ENCODE measurements around the gene LRG1. TPM values are rescaled to one million over a fixed set of nuclear protein-coding genes. Genes with fewer than 3 reads are reported as not detected.

Gene LRG1
- total and polyA plus RNA-seq, 9 of the 15 experiments (the other 6 are each of a cell fraction or from before 2014, with no cell fraction given): 1.5 to 11.9 (median 8.7) TPM

- no peak for DNase-seq (ENCODE audit: extremely low read depth in 1 of 4, low spot score in 3 of 4)
- TF ChIP-seq KAT8 (IDR thresholded peaks at IDR 0.05; ENCODE audit: low read depth) (no peak), NKRF (IDR thresholded peaks at IDR 0.05; ENCODE audit: borderline replicate concordance) (no peak), ATF6 (CRISPR knock-in tag; IDR thresholded peaks at IDR 0.05) (no peak), RAD51 (IDR thresholded peaks at IDR 0.05; ENCODE audit: borderline replicate concordance, low read depth) (no peak), SOX6 (IDR thresholded peaks at IDR 0.05) (no peak), ZNF232 (CRISPR knock-in tag; IDR thresholded peaks at IDR 0.05) (no peak), MNT (conservative IDR thresholded peaks at IDR 0.05) (no peak), GATA2 (CRISPR knock-in tag; IDR thresholded peaks at IDR 0.05) (no peak), ESRRB (CRISPR knock-in tag; IDR thresholded peaks at IDR 0.05; ENCODE audit: borderline replicate concordance) (no peak), GATAD2B (IDR thresholded peaks at IDR 0.05; ENCODE audit: borderline replicate concordance) (no peak), ATF3 (IDR thresholded peaks at IDR 0.05) (no peak), ATF3 (CRISPR knock-in tag; conservative IDR thresholded peaks at IDR 0.05) (no peak), THRAP3 (IDR thresholded peaks at IDR 0.05; ENCODE audit: borderline replicate concordance) (no peak), HNRNPUL1 (IDR thresholded peaks at IDR 0.05; ENCODE audit: low read length) (no peak), RBBP5 (IDR thresholded peaks at IDR 0.05; ENCODE audit: borderline replicate concordance, insufficient read depth, low read length, poor library complexity, severe bottlenecking) (no peak), SMAD3 (CRISPR knock-in tag; conservative IDR thresholded peaks at IDR 0.05) (no peak), ZNF507 (tag; conservative IDR thresholded peaks at IDR 0.05) (no peak), TRIM24 (IDR thresholded peaks at IDR 0.05) (no peak), LARP7 (IDR thresholded peaks at IDR 0.05) (no peak)
Observed at GRCh38 chr19:4508698-4509097, 31.1 kb downstream of the LRG1 start.

More at GRCh38 chr19:4508698-4509097, 31.1 kb downstream of the LRG1 start:
- in situ Hi-C loops (cut with MboI): no loop called here
- intact Hi-C loops (cut with micrococcal nuclease): no loop called here
- no peaks in the 10 kb centered on the region for H3K79me2 ChIP-seq (ENCODE audit: control insufficient read depth, insufficient read depth, low read length)
- ATAC-seq (no peak), FAIRE-seq (no peak)
- H3K4me3 ChIP-seq: no peak overlapping the region
- H2AFZ ChIP-seq (ENCODE audit: low read depth, low read length): no peak overlapping the region
- WGBS (ENCODE audit: insufficient coverage, low coverage, missing lambda C conversion rate): 77% methylated on average over 20 of the region's 21 CpGs
- BruUV-seq (replicated peaks): no TSS peak
- CTCF ChIA-PET (ENCODE audit: low intra/inter-chr PET ratio): no interaction called here
- no peak overlapping the region for H3K4me2 ChIP-seq (ENCODE audit: insufficient read depth, low read length)
- no peaks in the 10 kb centered on the region for H3K9me3 ChIP-seq (replicated peaks; ENCODE audit: control insufficient read depth, insufficient read depth, low read depth, low read length)
- POLR2A ChIA-PET: interaction anchor here (0.6 to 1.5 kb wide), 3 partner anchors 10 to 147 kb away, joined by 3 to 4 read pairs (median 4); partner anchors contain the start of gene PLIN4
- no peak overlapping the region for H3K27ac ChIP-seq (ENCODE audit: extremely low read depth, low read depth, low read length)
- H4K20me1 ChIP-seq (replicated peaks; ENCODE audit: control insufficient read depth, insufficient read depth, low read length): peaks cover 5% of the 10 kb centered on the region; the same call in 1 of the 2 replicates
- 0 out of 3 replicates have a peak, but pooled peaks cover 7% of the 10 kb centered on the region for H3K36me3 ChIP-seq (ENCODE audit: control insufficient read depth, insufficient read depth, low read length)
- peaks cover 20 to 33% of the 10 kb centered on the region in 2 experiments; a peak in 4 of 5 replicates for H3K27me3 ChIP-seq (ENCODE audit: control insufficient read depth in 2 of 2, insufficient read depth in 2 of 2, low read length in 2 of 2)
- no peak overlapping the region for H3K9ac ChIP-seq (ENCODE audit: insufficient read depth in 1 of 2, low read depth in 2 of 2, low read length in 2 of 2)
- H3K4me1 ChIP-seq (replicated peaks in 1 of 2; ENCODE audit: control insufficient read depth in 2 of 2, insufficient read depth in 2 of 2, low read length in 2 of 2): peaks cover 0 to 58% of the 10 kb centered on the region in 2 experiments; a peak in 2 of 5 replicates
- peaks cover 3% of the 10 kb centered on the region for H3K9me1 ChIP-seq (ENCODE audit: control insufficient read depth, insufficient read depth, low read length)
